Measurements from ENCODE around the gene FGF18. TPM values are rescaled to one million over a fixed set of nuclear protein-coding genes. Genes with fewer than 3 reads are reported as not detected.

FGF18 gene
- polyA plus RNA-seq, 10 donors, result 8.3 to 26.6 (median 18.1) TPM

DNA sequence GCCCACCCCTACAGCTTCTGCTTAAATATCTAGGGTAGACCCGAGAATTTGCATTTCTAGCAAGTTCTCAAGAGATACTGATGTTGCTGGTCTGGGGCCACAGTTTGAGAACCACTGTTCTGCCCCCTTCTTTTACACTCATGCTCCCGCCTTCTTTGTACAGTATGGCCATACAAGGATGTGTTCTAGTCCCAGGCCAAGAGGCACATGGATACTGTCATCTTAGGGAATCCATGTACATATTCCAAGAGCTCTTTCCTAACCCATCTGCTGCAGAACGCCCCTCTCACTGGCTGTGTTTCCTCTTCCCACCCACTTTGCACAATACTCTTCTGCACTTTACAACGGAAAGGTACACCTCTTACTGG is 44.4 kb downstream of the FGF18 start:
- DNase-seq, result no peak

DNA sequence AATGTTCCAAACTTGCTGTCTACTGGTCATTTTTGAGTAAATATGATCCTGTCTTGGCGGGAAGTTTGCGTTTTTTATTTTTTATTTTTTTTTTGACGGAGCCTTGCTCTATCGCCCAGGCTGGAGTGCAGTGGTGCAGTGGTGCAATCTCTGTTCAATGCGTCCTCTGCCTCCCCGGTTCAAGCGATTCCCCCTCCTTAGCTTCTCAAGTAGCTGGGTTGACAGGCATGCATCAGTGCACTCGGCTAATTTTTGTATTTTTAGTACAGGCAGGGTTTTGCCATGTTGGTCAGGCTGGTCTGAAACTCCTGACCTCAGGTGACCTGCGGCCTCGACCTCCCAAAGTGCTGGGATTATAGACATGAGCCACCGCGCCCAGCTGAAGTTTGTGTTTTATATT is 45.4 kb downstream of the FGF18 start:
- DNase-seq, result no peak

DNA sequence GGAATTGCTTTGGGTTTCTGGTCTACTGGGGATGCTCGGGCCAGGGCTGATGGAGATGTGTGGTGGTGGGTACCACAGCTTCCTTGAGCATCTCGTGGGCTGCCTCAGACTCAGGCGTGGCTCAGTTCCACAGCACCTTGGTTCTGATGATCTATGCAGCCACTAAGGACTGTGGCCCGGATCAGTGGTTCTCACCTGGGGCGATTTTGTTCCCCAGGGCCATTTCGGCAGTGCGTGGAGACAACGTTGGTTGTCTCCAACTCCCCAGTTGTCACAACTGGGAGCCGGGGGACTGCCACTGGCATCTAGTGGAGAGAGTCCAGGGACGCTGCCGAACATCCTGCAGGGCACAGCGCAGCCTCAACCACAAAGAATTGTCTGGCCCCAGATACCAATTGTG is 47.7 kb downstream of the FGF18 start:
- no peak for DNase-seq

DNA sequence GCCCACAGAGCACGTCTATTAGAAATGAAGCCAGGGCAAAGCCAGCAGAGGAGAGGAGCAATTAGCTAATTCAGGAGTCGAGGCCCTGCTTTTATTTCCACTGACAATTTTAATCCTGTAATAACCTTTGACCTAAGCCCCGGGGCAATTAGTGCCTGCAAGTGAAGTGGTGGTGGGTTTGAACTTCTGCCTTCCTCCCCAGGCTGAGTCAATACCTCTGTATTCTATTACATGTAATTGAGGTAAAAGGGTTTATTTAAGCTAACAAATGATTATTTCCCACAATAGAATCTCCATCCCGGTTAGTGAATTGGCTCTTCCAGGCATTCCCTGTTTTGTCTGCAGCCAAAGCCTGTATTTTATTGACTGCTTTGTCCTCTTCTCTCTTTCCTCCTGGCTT is 49.9 kb downstream of the FGF18 start:
- no peak for DNase-seq

DNA sequence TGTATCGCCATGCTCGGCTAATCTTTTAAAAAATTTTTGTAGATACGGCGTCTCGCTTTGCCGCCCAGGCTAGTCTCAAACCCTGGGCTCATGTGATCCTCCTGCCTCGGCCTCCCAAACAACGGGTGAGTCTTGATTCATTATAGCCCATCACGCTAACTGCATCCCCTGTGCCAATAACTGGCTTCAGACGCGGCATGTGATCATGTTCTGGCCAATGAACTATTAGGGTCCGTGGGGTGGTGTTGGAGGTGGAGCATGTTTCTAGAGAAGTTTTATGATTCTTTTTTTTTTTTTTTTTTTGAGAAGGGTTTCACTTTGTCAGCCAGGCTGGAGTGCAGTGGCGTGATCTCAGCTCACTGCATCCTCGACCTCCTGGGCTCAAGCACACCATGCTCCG is 51.0 kb downstream of the FGF18 start:
- DNase-seq, result no peak

DNA sequence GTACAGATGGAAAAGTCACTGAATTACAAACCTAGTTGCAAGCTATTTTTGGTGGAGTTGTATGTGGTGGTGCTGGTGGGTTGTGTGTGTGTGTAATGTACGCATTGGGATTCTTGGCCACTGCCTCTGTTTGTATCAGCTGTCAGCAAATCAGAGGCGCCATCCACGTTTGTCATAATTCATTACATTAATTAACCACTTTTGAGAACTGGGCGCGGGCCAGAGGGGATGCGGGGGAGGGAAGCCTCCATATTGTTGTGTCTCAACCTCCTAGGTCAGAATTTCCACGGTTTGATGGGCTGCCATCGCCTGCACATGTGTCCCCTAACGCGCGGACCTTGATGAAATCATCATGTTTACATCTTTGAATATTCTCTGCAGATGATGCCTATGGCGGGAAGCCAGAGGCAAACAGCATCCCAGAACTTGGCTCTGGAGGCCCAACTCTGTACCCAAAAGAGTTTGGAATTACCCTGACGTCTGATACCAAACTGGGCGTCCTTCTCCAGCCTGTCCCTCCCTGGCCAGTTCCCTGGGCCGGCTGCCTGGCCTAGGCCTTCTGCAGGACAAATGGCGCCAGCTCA is 54.9 kb downstream of the FGF18 start:
- no peak for DNase-seq

DNA sequence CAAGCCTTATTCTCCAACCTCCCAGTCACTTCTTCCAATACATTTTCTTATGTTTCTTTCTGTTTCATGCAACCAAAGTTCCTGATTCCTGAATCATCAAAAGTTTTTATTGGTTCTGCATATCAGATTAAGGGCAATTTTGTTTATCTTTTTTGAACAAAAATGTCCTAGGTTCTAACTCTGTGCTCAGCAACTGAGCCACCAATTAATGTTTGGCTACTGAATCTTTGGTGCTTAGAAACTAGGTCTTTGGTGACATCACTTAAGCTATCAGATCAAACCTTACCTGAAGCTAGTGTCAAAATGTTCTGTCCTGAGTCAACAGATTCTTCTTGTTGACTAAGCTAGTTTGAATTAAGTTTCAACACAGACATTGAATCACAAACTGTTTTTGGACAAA is 56.1 kb downstream of the FGF18 start:
- no peak for DNase-seq

DNA sequence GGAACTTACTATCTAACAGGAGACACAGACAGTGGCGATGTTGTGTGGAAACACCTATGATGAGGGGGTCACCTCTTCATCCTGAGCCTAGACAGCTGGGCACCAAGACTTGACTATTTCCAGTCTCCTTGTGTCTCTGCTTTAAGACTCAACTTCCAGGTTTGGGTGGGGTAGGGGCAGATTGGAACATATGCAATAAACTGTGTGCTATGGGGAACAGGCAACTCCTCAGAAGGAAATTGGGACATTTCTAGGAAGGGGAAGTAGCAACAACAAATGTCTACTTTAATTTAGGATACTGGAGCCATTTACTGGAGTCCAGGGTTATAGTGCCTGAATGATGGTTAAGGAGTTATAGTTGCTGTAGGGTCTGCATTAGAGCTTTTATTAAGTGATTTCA is 57.3 kb downstream of the FGF18 start:
- no peak for DNase-seq

DNA sequence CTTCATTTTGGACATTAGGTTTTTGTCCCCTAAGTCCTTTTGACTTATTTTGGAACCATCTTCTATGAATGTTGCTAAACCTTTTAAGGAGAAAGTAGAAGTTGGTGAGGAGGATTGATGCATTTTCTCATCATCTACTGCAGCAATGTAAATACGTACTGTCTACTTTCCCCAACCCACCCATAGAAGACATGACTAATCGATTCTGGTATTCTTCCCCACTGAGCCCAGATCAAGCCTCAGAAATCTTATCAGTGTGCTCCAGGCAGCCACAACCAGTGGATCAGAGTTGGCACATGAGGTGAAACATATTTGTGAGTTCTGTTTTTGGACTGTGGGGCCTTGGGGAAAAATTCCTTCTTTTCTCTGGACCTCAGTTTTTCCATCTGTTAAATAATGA is 57.7 kb downstream of the FGF18 start:
- no peak for DNase-seq

DNA sequence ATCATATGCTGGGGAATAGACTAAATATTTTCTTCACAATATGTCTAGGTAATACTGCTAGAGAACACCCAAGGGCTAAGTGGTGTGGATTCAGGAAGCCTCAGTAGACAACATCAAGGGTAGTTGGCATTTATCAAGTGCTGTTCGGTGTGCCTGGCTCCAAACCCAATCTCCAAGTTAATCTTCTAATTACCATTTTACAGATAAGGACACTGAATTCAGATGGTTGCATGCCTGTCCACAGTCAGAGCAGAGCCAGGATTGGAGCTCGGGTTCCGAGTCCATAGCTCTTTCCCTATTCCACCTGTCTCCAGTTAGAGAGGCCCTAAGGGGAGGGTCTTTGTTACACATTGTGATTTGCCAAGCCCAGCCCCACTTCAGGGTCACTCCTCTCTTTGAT is 58.2 kb downstream of the FGF18 start:
- no peak for DNase-seq

DNA sequence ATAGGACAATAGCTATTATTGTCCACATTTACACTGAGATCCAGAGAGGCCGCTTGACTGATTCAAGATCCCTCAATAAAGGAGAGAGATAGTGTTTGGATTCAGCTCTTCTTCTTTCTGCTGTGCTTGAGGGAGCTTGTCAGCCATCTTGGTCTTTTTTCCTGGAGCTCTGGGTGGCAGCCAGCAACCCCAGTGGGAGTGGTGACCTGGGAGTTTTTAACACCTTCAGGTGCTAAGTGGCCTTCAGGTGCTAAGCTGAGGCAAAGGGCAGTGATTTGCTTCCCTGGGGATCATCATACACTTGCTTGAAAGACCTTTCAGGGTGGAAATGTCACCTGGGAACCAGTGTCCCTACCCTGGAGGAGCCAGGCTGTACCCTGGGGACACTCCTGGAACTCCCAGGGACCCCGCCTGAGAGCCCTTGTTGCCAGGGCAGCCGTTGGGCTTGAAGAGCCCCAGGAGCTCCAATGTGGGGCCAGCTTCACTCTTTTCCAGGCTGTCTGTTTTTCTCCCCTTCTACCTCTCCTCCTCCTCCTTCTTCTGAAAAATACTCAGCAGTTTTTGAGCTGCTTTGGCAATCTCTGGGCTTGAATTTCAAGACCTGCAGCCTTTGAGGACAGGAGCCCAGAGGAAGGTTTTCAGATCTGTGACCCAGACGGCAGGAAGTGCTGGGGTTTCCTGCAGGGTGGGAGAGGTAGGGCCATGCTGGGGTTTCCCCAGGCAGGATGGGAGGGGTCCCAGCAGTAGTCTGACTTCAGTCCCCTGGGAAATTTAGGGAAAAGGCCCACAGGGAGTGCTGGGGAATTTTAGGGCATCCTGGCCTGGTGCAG is 59.7 kb downstream of the FGF18 start:
- no peak for DNase-seq

DNA sequence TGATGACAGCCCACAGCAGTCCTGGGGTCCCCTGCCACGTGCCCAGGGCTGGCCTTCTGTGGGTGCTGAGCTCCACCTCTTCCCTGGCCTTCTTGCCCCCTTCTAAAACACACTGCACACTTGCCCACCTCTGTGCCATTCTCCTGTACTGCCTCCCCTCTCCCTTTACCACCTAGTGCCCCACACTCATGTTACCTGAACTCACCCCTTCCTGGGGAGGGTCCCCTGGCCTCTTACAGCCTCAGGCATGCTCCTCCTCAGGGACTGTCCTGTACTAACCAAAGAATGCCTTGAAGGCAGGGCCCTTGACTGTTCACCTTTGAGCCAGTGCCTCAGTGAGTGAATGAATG is 60.3 kb downstream of the FGF18 start:
- no peak for DNase-seq

DNA sequence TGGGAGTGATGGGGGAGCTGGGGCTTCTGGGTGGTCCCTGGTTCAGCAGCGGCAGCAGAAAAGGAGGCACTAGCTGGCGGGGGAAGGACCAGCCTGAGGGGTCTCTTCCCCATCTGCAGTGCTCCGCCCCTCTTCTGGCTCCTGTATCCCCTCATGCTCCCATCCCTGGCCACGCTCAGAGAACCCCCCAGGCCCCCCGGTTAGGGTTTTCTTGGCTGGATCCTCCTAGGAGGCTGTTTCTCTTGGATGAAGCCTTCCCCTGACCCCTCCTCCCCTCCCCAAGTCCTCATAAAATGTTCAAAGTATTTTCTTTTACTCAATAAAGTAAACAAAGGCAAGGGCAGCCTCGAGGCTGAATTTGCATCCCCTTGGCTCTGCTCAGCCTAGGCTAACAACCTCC is 60.8 kb downstream of the FGF18 start:
- DNase-seq, result no peak

DNA sequence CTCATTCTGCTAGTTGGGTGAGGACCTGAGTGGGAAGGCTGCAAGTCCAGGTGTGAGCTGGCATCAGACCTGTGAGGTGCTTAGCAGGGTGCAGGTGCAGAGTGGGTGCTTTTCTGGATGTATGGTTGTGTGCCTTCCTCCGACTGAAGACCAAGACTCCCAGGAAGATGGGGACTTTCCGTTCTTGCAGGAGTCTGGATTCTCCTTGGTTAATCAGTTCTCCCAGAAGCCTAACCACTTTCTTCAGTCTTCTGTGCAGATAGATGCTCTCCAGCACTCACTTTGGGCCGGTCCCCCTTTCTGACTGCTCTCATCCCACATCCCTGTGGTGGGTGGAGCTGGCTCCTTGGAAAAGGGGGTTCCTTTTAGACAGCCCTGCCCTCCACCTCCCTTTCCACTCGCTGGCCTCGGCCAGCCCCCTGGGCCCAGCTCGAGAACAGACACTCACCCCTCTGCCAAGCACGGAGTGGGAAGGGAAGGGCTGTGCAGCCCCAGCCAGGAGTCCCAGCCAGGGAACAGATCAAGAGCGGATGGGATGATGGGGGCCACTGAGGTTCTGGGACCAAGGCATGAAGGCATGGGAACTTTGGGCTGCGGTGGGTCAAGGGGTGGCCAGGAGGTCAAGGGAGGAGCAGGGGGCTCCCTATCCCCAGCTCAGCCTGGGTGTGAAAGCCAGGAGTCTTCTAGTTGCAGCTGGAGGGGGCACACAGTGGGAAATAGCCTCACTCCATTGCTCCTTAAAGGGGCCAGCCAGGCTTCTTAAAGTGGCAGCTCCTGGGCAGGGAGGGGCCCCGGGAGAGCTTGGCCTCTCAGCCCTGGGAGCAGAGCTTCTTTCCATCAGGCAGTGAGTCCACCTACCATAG is 62.4 kb downstream of the FGF18 start:
- DNase-seq, result peak in 2 of 3 donors; percentile 78 to 93

DNA sequence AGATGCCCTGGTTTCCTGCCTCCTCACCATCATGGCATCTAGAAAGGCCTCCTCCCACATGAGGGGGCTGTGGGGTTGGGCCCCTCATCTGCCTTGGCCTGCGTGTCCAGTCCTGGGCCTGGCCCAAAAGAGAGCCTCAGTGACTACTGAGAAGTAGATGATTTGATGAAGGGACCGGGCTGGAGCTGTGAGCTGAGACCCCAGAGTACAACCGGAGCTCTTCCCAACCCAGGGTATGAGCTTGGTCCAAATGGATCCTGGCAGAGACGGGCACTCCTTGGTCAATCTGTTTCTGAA is 62.9 kb downstream of the FGF18 start:
- no peak for DNase-seq

DNA sequence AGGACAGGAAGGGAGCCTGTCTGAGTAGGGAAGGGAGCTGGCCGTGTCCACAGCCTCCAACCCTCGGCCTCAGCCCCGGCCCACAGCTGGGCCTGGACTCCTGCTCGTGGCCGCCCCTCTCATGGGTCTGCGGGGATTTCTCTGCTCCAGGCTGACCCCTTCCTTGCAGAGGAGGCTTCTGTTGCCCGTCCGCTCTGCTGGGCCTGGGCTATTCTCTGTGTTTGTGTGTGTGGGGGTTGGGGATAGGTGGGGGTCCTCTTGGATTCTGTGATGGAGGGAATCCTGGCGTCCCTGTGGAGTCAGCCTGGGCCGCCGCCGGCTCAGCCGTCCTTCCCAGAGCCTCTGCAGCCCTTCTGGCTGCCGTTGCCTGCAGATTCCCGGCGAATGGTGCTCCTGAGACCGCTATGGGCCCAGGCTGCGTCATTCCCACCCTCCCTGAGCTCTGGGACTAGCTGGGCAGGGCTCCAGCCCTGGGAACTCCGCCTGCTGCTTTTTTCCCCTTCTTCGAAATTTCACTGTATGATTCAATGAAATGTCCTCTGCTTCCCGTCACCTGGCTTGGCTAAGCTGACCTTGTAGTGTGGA is 64.2 kb downstream of the FGF18 start:
- peak; percentile 83 to 97 (median 93) for DNase-seq

DNA sequence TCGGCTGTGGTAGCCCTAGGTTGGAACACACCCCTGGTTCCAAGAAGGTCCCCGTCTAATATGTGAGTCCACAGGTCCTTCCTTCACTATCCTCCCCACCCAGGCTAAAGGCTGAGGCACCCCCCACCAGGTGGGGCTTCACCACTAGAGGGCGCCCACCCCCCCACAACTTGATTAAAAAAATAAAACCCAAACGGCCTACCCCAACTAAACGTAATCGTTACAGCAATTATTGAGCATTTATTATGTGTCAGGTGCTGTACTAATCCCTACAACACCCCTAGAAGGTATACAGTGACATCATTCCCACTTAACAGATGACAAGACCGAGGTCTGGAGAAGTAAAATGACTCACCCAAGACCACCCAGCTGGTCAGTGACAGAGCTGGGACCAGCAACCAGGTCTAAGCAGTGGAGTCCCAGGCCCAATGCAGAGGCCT is 65.0 kb downstream of the FGF18 start:
- DNase-seq, result peak in 1 of 3 donors; percentile 52

DNA sequence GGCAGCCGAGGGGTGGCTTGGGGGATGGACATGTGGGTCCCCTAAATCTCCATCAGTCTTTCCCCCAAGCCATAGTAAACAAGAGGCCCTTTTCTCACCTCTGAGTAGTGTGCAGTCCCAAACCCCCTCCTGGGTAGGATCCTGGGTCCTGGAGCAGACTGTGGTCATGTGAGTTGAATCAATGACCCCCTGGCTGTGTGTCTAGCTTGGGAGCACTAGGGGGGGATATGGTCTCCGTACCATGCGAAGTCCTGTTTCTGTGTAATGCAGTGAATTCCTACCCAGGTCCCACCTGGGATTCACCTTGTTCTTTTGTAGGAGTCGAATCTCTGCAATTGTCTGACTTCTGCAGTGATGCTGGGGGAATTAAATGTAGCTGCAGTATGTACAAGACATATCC is 66.2 kb downstream of the FGF18 start:
- DNase-seq, result no peak

DNA sequence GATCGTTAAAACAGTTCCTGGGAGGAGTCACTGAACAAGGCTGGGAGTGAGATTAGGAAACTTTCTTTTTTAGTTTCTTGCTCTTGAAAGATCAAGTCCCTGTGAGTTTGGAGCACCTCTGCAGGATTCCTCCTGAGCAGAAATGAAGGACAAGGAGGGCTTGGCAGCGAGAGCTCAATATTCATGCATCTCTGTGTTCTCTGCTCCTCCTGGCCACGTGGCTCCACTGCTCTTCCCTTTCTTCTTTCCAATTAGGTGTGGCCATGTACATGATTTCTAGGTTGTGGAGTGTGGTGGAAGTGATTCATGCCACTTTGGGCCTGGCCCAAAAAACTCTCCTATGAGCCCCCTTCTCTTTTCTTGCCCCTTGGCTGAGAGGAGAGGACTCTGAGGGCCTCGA is 67.2 kb downstream of the FGF18 start:
- no peak for DNase-seq

DNA sequence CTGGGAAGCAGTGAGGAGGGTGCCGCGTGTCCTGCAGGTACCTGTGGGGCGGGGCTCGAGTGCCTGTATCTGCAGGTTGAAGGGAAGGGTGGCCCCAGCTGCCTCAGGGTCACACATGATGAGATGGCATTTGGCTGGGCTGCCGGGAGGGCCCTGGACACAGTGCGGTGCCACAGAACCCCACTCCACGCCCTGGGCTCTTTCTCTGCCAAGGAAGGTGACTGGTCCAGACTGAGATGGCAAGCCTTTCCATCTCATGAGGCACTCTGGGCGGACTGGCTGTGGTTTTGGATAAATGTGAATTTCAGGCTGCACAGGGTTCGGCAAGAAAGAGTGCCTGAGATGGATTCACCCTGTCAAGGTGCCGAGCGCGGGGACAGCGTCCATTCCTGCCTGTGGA is 69.4 kb downstream of the FGF18 start:
- no peak for DNase-seq

DNA sequence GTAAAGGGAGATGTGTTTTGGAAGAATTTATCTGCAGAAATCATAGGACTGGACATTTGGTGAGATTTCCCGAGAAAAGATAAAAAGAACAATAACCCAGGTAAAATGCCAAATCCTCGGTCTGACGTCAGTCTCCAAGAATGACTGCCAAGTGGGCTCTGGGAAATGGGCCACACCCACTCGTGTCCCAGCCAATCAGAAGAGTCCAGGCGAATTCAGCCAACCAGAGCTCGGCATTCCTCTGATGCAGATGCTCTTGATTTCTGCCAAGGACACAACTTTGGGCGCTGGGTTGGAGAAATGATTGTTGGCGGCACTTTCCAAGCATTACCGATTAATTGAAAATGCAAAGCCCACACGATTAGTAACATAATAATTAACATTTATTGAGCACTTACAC is 73.3 kb downstream of the FGF18 start:
- DNase-seq, result no peak

DNA sequence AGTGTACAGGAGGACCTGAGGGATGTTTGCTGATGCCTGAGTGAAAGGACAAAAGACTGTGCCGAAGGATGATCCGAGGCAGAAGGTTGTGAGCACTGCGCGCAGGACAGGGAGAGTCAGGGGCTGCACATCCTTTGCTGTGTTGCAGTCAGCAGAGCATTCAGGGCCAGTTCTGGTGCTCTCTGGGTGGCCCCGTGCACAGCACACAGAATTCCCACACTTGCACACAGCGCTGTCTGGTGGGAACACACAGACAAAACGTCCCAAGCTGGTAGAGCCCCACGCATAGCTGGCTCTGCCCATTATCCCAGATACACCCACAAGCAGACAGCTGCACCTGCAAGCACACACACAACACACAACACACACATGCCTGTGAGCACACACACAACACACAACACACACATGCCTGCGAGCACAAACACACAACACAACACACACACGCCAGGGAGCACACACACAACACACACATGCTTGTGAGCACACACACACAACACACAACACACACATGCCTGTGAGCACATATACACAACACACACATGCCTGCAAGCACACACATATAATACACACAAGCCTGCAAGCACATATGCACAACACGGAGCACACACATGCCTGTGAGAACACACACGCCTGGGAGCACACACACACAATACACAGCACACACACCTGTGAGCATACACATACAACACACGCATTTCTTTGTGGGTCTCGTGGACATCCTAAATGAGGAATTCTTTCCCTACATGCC is 74.4 kb downstream of the FGF18 start:
- DNase-seq, result no peak
